GM21360 (cell line): ENCODE measurements around the gene GAGE13.
"Not testable (repeated sequence)": the region's sequence is repeated elsewhere in the genome, so short reads cannot be mapped to it uniquely, and the experiment has no call there.

Experiments
- ATAC-seq: cut with Tn5 transposase; IDR thresholded peaks from one replicate; pipeline ENCODE4 v1.9.1; 2021; ENCODE audit warnings: mild to moderate bottlenecking, moderate library complexity; ENCODE audit not compliant: unreplicated experiment

The GAGE13 gene

DNA sequence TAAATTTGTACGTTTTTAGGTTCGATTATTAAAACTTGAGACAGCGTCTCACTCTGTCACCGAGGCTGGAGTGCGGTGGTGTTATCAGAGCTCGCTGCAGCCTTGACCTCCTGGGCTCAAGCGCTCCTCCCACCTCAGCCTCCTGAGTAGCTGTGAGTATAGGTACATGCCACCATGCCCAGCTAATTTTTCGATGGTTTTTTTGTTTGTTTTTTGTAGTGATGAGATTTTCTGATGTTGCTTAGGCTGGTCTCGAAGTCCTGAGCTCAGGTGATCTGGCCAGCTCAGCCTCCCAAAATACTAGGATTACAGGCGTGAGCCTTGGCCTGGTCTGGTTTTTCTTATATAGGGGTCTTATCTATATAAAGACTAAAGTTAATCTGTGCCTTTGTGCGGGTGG is 961 bp upstream of the GAGE13 start:
- not testable (repeated sequence) for ATAC-seq

DNA sequence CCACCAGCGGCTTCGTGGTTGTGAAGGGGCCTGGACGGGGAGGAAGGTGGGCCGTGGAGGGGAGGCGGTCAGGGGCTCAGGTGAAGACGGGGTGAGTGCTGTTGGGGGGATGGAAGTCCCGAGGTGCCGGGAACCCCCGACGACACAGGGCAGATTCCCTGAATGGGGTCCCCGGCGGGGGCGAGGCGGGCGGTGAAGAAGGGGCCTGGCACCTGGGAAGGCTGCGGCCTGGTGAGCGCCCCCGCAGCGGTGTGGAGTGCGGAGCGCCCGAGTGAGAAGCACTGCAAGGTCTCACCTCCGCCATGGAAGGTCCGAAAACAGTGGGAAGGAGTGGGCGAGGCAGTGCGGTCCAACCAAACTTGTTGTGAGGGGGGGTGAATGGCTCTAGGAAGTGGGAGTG is 459 bp downstream of the GAGE13 start:
- not testable (repeated sequence) for ATAC-seq

DNA sequence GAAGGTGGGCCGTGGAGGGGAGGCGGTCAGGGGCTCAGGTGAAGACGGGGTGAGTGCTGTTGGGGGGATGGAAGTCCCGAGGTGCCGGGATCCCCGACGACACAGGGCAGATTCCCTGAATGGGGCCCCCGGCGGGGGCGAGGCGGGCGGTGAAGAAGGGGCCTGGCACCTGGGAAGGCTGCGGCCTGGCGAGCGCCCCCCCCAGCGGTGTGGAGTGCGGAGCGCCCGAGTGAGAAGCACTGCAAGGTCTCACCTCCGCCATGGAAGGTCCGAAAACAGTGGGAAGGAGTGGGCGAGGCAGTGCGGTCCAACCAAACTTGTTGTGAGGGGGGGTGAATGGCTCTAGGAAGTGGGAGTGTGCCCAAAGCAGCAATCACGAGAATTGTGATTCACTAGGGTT is 10.1 kb downstream of the GAGE13 start:
- not testable (repeated sequence) for ATAC-seq

DNA sequence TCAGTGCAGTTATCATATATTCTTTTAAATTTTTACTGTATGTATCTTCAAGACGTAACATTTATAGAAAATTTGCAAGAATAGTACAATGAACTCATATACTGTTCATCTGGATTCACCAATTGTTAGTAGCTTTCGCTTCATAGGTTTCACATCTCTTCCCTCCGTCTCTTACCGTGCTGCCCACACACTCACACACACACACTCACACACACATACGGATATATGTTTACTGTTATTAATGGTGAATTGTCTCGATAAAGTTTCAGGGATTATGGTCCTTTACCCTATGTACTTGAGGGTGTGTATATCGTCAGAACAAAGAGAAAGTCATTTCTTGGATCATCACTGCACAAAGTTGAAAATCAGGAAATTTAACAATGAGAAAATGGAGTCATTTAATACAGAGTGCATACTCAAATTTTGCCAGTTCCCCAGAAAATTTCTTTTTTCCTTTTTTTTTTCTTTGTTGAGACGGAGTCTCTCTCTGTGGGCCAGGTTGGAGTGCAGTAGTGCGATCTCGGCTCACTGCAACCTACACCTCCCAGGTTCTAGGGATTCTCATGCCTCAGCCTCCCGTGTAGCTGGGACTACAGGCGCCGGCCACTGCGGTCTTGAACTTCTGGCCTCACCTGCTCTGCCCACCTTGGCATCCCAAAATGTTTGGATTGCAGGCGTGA is 13.3 kb downstream of the GAGE13 start:
- not testable (repeated sequence) for ATAC-seq

DNA sequence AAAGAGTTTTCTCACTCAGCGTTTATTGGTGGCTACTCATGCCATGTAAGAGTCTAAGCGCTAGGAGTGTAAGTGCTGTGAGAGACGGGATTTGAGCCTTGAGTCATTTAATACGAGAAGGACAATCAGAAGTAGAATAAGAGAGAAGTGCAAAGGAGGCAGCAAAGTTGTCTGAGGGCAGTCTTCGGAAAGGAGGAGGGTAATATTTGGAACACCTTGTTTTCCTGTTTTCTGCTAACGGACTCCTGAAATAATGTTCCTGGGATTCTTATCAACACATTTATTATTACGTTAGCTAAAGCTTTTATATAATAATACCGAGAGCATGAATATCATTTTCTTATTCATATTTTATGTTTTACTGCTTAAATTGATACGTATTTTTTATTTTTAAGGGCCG is 14.0 kb downstream of the GAGE13 start:
- ATAC-seq = not testable (repeated sequence)

DNA sequence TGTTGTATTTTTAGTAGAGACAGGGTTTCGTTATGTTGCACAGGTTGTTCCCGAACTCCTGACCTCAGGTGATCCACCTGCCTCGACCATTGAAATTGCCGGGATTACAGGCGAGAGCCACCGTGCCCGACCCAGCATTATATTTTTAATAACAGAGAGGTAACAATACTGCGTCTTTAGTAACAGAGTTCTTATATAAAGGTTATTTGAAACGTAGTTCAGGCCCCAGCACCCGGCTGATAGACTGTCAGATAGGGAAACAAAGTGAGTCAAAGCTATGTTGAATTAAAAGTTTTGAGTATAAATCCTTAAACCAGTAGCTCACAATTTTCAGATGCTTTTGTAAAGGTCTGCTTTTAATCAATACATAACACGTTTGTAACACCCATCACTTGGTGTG is 14.8 kb downstream of the GAGE13 start:
- not testable (repeated sequence) for ATAC-seq
